Central memory CD4-positive, alpha-beta T cell (primary cell): Measurements from ENCODE around the gene GPR176.

Source experiments
- DNase-seq: peaks from one replicate; pipeline ENCODE4 v3.0.0; 2022

Gene GPR176

GRCh38 chr15:39781147-39781966 is 138.7 kb downstream of the GPR176 start:
- no peak for DNase-seq

GRCh38 chr15:39778021-39778420 is 142.0 kb downstream of the GPR176 start:
- DNase-seq, result no peak

GRCh38 chr15:39777496-39777895 is 142.6 kb downstream of the GPR176 start:
- DNase-seq, result no peak

- no peak for DNase-seq
Observed at GRCh38 chr15:39776068-39776467, 144.0 kb downstream of the GPR176 start.

GRCh38 chr15:39774688-39775267 is 145.3 kb downstream of the GPR176 start:
- DNase-seq, result peak; percentile 70

- no peak for DNase-seq
Observed at GRCh38 chr15:39770748-39771689, 149.0 kb downstream of the GPR176 start.

- no peak for DNase-seq
Observed at GRCh38 chr15:39767921-39768320, 152.1 kb downstream of the GPR176 start.

- no peak for DNase-seq
Observed at GRCh38 chr15:39761006-39761405, 159.1 kb downstream of the GPR176 start.

- DNase-seq, result peak; percentile 40
Observed at GRCh38 chr15:39756806-39757522, 163.1 kb downstream of the GPR176 start.

- DNase-seq, result no peak
Observed at GRCh38 chr15:39752991-39753390, 167.1 kb downstream of the GPR176 start.

- no peak for DNase-seq
Observed at GRCh38 chr15:39752246-39752645, 167.8 kb downstream of the GPR176 start.
